Measurements from ENCODE around the gene EIF3B. TPM values are rescaled to one million over a fixed set of nuclear protein-coding genes. Genes with fewer than 3 reads are reported as not detected.

Gene EIF3B
- total RNA-seq, result 143 and 175 TPM in 2 replicates

GRCh38 chr7:2354186-2354938 is at the start of gene EIF3B:
Gene EIF3B, plus strand, starts transcription at chr7:2354827. Its CDS starts 95 bp downstream, at chr7:2354922.

DNA sequence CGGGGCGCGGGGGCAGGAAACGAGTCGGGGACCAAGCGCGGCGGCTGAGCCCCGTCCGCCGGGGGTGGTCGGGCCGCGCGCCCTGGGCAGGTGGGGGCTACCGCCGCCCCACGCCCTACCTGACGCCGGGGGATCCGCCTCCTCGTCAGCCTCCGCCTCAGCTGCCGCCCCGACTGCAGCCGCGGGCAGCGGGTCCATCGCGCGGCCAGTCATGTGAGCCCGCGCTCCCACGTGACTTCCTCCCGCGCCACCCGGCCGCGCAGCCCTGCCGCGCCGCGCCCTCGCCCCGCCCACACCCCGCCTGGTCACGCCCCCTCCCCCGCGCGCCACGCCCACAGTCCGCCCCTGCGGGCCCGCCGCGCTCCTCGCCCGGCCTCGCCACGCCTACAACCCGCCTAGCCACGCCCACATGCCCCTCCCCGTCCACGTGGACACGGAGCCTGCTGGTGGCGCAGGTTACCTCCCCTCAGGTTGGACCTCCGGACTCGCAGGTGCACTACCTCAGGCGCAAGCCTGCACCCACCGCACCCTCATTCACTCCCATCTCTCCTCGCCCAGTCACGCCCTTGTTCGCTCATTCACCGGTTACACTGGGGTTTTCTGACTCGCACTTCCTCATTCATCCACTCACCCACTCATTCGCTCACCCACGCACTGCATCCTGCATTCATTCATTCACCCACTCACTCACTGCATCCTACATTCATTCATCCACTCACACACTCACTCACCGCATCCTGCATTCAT is 40.2 kb upstream of the EIF3B start, which contains the start of gene SNX8:
Gene SNX8, minus strand, starts transcription at position 233 of the 747 bp plus-strand sequence. Its CDS starts 20 bp downstream, at position 213.

GRCh38 chr7:2403014-2403717 is 48.5 kb downstream of the EIF3B start, which contains the start of gene CHST12:
Gene CHST12, plus strand, starts transcription at chr7:2403611. Its CDS starts 29,029 bp downstream, at chr7:2432640.

Other genes with a start within 250 kb of the EIF3B start
- gene MAD1L1, start 121.9 kb upstream of the EIF3B start, total RNA-seq, result 30.4 and 41.6 TPM in 2 replicates
- 11.5 and 13.6 TPM in 2 replicates for gene MRM2, start 112.6 kb upstream of the EIF3B start, total RNA-seq
- gene NUDT1, start 112.6 kb upstream of the EIF3B start, total RNA-seq, result 5.3 TPM in 2 replicates
- gene SNX8, start 40.4 kb upstream of the EIF3B start, total RNA-seq, result 6.1 and 6.3 TPM in 2 replicates
- 7.5 and 7.9 TPM in 2 replicates for gene CHST12, start 48.8 kb downstream of the EIF3B start, total RNA-seq
- not detected in 2 replicates for gene GRIFIN, start 121.6 kb downstream of the EIF3B start, total RNA-seq
- gene LFNG, start 164.9 kb downstream of the EIF3B start, total RNA-seq, result 10.5 and 46.1 TPM in 2 replicates
- 15.8 and 19.8 TPM in 2 replicates for gene BRAT1, start 200.7 kb downstream of the EIF3B start, total RNA-seq
- gene IQCE, start 204.2 kb downstream of the EIF3B start, total RNA-seq, result 6.8 and 11.4 TPM in 2 replicates